Mesendoderm (in vitro differentiated cells): ENCODE data around the gene LAMA2.

ENCODE experiments used
- DNase-seq: peaks from one replicate; pipeline ENCODE4 v3.0.0; 2013
- H2AK5ac ChIP-seq: 2 replicates; pipeline ENCODE4 v1.6.1; 2013; ENCODE audit warnings: low read length, inconsistent platforms
- H2BK120ac ChIP-seq: 2 replicates; pipeline ENCODE4 v1.6.1; 2013; ENCODE audit warnings: low read depth, mild to moderate bottlenecking, low read length, moderate library complexity, mixed read lengths
- H2BK15ac ChIP-seq: replicated peaks from 2 replicates; pipeline ENCODE4 v1.6.1; 2013; ENCODE audit warnings: low read depth, mild to moderate bottlenecking, moderate library complexity
- H2BK5ac ChIP-seq: 2 replicates; pipeline ENCODE4 v1.6.1; 2013; ENCODE audit warnings: low read length, inconsistent platforms
- H3K18ac ChIP-seq: 2 replicates; pipeline ENCODE4 v1.6.1; 2013; ENCODE audit warnings: mild to moderate bottlenecking, low read length, mixed read lengths
- H3K23ac ChIP-seq: one replicate; pipeline ENCODE4 v1.6.1; 2013; ENCODE audit warnings: low read length
- H3K27ac ChIP-seq: 2 replicates; pipeline ENCODE4 v1.5.1; 2013; ENCODE audit warnings: low read depth, mild to moderate bottlenecking, inconsistent platforms, low read length, moderate library complexity
- H3K27me3 ChIP-seq: 2 replicates; pipeline ENCODE4 v1.6.1; 2013; ENCODE audit warnings: low read length, control low read depth, mild to moderate bottlenecking, inconsistent platforms; ENCODE audit not compliant: insufficient read depth, poor library complexity
- H3K36me3 ChIP-seq: 2 replicates; pipeline ENCODE4 v1.6.1; 2013; ENCODE audit warnings: low read length, inconsistent platforms; ENCODE audit not compliant: control insufficient read depth, insufficient read depth
- H3K4ac ChIP-seq: one replicate; pipeline ENCODE4 v1.6.1; 2013; ENCODE audit warnings: low read depth, mild to moderate bottlenecking, low read length, moderate library complexity
- H3K4me1 ChIP-seq: 2 replicates; pipeline ENCODE4 v1.6.1; 2013; ENCODE audit warnings: low read depth, low read length, inconsistent platforms; ENCODE audit not compliant: control insufficient read depth
- H3K4me2 ChIP-seq: 2 replicates; pipeline ENCODE4 v1.6.1; 2013; ENCODE audit warnings: low read length
- H3K4me3 ChIP-seq: 2 replicates; pipeline ENCODE4 v1.5.1; 2013; ENCODE audit warnings: mild to moderate bottlenecking, low read length
- H3K56ac ChIP-seq: one replicate; pipeline ENCODE4 v1.6.1; 2013; ENCODE audit warnings: low read length
- H3K79me1 ChIP-seq: 2 replicates; pipeline ENCODE4 v1.6.1; 2013; ENCODE audit warnings: low read length, inconsistent platforms
- H3K79me2 ChIP-seq: 2 replicates; pipeline ENCODE4 v1.6.1; 2013; ENCODE audit warnings: mild to moderate bottlenecking, low read length; ENCODE audit not compliant: control insufficient read depth, insufficient read depth
- H3K9ac ChIP-seq: 2 replicates; pipeline ENCODE4 v1.6.1; 2013; ENCODE audit warnings: low read length, inconsistent platforms
- H4K5ac ChIP-seq: one replicate; pipeline ENCODE4 v1.6.1; 2013; ENCODE audit warnings: low read length
- H4K8ac ChIP-seq: one replicate; pipeline ENCODE4 v1.6.1; 2013; ENCODE audit warnings: low read depth, mild to moderate bottlenecking, control low read depth, low read length, moderate library complexity
- WGBS: extraction: QIAGEN DNeasy Blood & Tissue Kit; methylation state at CpG from one replicate; pipeline ENCODE4 v1.1.7; 2013; ENCODE audit warnings: low lambda C conversion rate, missing lambda C conversion rate; ENCODE audit not compliant: insufficient coverage; ENCODE audit errors: extremely low coverage; 5-methylcytosine and 5-hydroxymethylcytosine counted together

Gene LAMA2

DNA sequence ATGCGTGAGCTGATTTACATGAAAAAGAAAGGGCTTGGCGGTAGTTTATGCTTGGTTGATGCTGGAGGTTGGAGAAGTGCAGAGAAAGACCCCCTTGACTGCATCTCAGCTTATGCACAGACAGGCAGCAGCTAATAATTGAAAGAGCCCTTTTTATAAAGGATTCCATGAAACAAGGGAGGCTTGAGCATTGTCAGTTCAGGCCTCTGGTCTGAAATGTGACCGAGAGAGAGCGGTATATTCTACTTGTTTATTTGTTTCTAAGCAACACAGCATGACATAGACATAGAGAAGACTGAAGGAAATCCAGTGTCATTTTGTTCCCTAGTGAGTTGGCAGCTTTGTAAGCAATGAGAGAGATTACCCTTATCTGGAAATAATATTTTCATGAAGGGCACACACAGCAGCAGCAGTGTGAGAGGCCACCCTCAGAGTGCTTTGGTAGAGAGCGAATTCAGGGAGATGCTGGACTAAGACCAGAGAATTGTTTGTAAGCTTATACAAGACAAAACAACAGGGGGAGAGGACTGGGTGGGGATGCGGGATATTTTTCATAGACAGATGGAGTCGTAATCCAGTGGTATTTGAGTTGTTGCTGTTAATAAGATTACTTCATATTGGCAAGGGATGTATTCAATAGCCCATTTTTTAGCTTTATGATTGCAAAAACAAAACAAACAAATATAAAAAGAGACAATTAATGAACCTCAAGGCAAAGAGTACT is 34.6 kb upstream of the LAMA2 start:
- Histone ChIP-seq H2BK120ac (no peak overlapping the region), H3K79me2 (no peaks in the 10 kb centered on the region), H3K18ac (no peak overlapping the region), H3K4me1 (no peaks in the 10 kb centered on the region), H3K36me3 (no peaks in the 10 kb centered on the region), H3K4me3 (no peak overlapping the region), H4K8ac (no peak overlapping the region), H2BK5ac (no peak overlapping the region), H3K9ac (no peak overlapping the region), H3K4ac (no peak overlapping the region), H3K79me1 (no peaks in the 10 kb centered on the region), H3K27ac (no peak overlapping the region), H3K56ac (no peak overlapping the region), H2AK5ac (no peak overlapping the region), H3K23ac (no peak overlapping the region), H2BK15ac (no peak overlapping the region), H3K4me2 (no peak overlapping the region), H3K27me3 (no peaks in the 10 kb centered on the region), H4K5ac (no peak overlapping the region)
- WGBS, result no CpG with 5 or more reads among the region's 7 CpGs
- DNase-seq, result peak; percentile 60

DNA sequence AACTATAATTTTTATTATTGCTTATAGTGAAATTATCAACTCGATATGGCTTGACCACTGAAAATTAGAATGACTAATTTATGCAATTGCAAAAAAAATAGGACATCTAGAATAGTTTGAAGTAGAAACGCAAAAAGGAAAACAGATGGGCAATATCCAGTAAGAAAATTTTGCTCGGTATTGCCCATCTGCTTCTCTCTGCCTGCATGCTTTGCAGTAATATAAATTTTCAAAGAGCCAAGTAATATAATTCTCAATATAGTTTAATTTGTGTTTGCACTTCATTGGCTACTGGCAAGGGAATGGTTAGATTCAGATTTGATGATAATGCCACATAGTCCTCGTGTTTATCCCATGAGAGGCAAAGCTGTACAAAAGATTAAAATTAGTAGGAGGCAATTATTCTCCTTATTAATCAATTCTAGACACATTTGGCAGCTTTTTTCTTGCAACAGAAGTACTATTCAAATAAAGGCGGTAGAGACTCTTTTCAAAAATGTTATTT is 27.3 kb upstream of the LAMA2 start:
- H4K5ac ChIP-seq, result no peak overlapping the region
- no peak overlapping the region for H3K4ac ChIP-seq
- no peaks in the 10 kb centered on the region for H3K36me3 ChIP-seq
- no peaks in the 10 kb centered on the region for H3K79me1 ChIP-seq
- DNase-seq, result no peak
- no peak overlapping the region for H2AK5ac ChIP-seq
- WGBS, result no CpG with 5 or more reads among the region's 5 CpGs
- H2BK15ac ChIP-seq, result no peak overlapping the region
- no peak overlapping the region for H3K18ac ChIP-seq
- no peaks in the 10 kb centered on the region for H3K4me1 ChIP-seq
- no peak overlapping the region for H3K23ac ChIP-seq
- no peak overlapping the region for H3K4me2 ChIP-seq
- no peak overlapping the region for H3K4me3 ChIP-seq
- H4K8ac ChIP-seq, result no peak overlapping the region
- no peak overlapping the region for H3K56ac ChIP-seq
- no peak overlapping the region for H3K27ac ChIP-seq
- H2BK5ac ChIP-seq, result no peak overlapping the region
- H3K79me2 ChIP-seq, result no peaks in the 10 kb centered on the region
- H2BK120ac ChIP-seq, result no peak overlapping the region
- no peaks in the 10 kb centered on the region for H3K27me3 ChIP-seq
- no peak overlapping the region for H3K9ac ChIP-seq

DNA sequence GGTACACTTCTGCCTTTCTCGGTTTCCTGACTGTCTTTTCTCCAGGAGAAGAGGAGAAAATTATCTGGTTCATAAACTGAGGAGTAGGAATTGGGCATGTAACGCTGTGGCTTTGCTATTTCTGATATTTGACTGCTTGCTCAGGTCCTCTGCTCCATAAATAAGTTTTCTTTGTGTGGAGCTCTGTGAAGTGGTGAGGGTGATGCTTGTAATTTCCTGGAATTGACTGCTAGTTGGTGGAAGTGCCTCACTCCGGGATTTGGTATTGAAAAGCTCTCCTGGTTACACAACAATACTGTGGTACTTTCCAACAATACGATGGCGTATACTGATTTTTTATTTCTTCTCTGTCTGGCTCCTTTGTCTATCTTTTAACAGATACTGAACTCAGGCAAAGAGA is 25.1 kb upstream of the LAMA2 start:
- no peak overlapping the region for H4K5ac ChIP-seq
- no peak overlapping the region for H3K4me3 ChIP-seq
- no peak overlapping the region for H3K18ac ChIP-seq
- H2BK5ac ChIP-seq, result no peak overlapping the region
- H3K4ac ChIP-seq, result no peak overlapping the region
- no peak overlapping the region for H3K23ac ChIP-seq
- no peak for DNase-seq
- no peak overlapping the region for H2BK120ac ChIP-seq
- H2BK15ac ChIP-seq, result no peak overlapping the region
- no peak overlapping the region for H3K27ac ChIP-seq
- no peak overlapping the region for H3K4me2 ChIP-seq
- no peak overlapping the region for H4K8ac ChIP-seq
- no peak overlapping the region for H2AK5ac ChIP-seq
- WGBS, result no CpG with 5 or more reads among the region's 5 CpGs
- H3K27me3 ChIP-seq, result no peaks in the 10 kb centered on the region
- no peaks in the 10 kb centered on the region for H3K79me1 ChIP-seq
- no peak overlapping the region for H3K9ac ChIP-seq
- H3K79me2 ChIP-seq, result no peaks in the 10 kb centered on the region
- H3K36me3 ChIP-seq, result no peaks in the 10 kb centered on the region
- no peaks in the 10 kb centered on the region for H3K4me1 ChIP-seq
- no peak overlapping the region for H3K56ac ChIP-seq

DNA sequence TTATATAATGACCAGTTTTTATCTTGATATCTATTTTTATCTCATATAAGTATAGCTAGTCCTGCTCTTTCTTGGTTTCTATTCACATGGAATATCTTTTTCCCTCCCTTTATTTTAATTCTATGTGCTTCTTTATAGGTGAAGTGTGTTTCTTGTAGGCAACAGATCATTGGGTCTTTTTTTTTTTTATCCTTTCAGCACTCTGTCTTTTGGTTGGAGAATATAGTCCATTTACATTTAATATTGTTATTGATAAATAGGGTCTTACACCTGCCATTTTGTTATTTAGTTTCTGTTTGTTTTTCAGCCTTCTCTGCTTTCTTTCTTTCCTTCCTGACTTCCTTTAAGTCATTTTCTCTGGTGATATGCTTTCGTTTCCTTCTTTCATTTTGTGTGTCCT is 22.2 kb upstream of the LAMA2 start:
- WGBS, result no CpG with 5 or more reads among the region's 1 CpG

DNA sequence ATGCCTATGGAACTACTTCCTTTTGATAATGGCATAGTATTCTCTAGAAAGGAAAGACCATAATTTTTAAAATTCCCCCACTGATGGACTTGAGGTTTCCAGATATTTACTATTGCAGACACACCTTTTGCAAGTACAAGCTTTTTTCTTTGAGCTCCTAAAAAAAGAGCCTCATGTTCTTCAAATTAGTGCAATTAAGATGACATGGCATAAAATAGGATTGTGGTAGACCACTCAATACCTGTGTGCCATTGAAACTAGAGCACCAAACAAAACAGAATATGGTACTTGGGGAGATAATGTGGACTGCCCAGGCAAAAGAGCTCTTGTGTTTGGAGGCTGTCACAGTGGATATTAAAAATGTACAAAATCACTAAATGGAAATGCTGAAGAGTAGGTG is 19.0 kb upstream of the LAMA2 start:
- Histone ChIP-seq H3K79me1 (no peaks in the 10 kb centered on the region), H3K36me3 (no peaks in the 10 kb centered on the region), H3K4ac (no peak overlapping the region), H2BK120ac (no peak overlapping the region), H2BK5ac (no peak overlapping the region), H3K27me3 (no peaks in the 10 kb centered on the region), H3K56ac (no peak overlapping the region), H3K79me2 (no peaks in the 10 kb centered on the region), H3K27ac (no peak overlapping the region), H2AK5ac (no peak overlapping the region), H3K9ac (no peak overlapping the region), H4K5ac (no peak overlapping the region), H2BK15ac (no peak overlapping the region), H3K18ac (peak overlapping the region; percentile 18), H3K4me2 (no peak overlapping the region), H3K4me1 (no peaks in the 10 kb centered on the region), H3K23ac (no peak overlapping the region), H4K8ac (no peak overlapping the region), H3K4me3 (no peak overlapping the region)
- no peak for DNase-seq

More for the DNA sequence above, 22.2 kb upstream of the LAMA2 start:
- H3K36me3 ChIP-seq, result no peaks in the 10 kb centered on the region
- H2BK5ac ChIP-seq, result no peak overlapping the region
- no peak for DNase-seq
- no peak overlapping the region for H3K4me3 ChIP-seq
- H3K23ac ChIP-seq, result no peak overlapping the region
- no peak overlapping the region for H3K56ac ChIP-seq
- H3K9ac ChIP-seq, result no peak overlapping the region
- H3K27ac ChIP-seq, result no peak overlapping the region
- no peak overlapping the region for H3K4ac ChIP-seq
- H4K5ac ChIP-seq, result no peak overlapping the region
- H2BK15ac ChIP-seq, result no peak overlapping the region
- no peak overlapping the region for H4K8ac ChIP-seq
- H3K27me3 ChIP-seq, result no peaks in the 10 kb centered on the region
- H2BK120ac ChIP-seq, result no peak overlapping the region
- no peak overlapping the region for H2AK5ac ChIP-seq
- no peaks in the 10 kb centered on the region for H3K4me1 ChIP-seq
- no peaks in the 10 kb centered on the region for H3K79me1 ChIP-seq
- H3K4me2 ChIP-seq, result no peak overlapping the region
- no peak overlapping the region for H3K18ac ChIP-seq
- H3K79me2 ChIP-seq, result no peaks in the 10 kb centered on the region

DNA sequence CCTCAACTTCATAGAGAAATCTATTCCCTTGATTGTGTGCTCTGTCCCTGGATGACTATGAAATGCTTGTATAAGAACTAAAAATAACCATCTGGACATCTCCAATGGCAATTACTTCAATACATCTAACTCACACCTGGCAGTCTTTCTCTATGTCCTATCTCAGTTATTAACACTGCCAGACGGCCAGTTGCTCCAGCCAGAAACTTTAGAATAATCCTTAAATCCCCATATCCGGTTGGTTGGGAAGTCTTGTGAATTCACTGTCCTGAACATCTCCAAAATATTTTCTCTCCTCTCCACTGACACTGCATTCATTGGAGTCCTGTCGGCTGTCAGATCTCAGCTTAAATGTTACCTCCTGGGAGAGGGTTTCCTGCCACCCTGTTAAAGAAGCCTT is 12.2 kb upstream of the LAMA2 start:
- Histone ChIP-seq H2BK120ac (no peak overlapping the region), H3K27me3 (no peaks in the 10 kb centered on the region), H3K79me1 (no peaks in the 10 kb centered on the region), H3K4ac (no peak overlapping the region), H3K23ac (no peak overlapping the region), H4K8ac (no peak overlapping the region), H4K5ac (no peak overlapping the region), H3K4me2 (no peak overlapping the region), H3K27ac (no peak overlapping the region), H2AK5ac (no peak overlapping the region), H3K9ac (no peak overlapping the region), H3K56ac (no peak overlapping the region), H2BK5ac (no peak overlapping the region), H3K18ac (no peak overlapping the region), H3K79me2 (no peaks in the 10 kb centered on the region), H3K4me1 (no peaks in the 10 kb centered on the region), H3K36me3 (no peaks in the 10 kb centered on the region), H3K4me3 (no peak overlapping the region), H2BK15ac (no peak overlapping the region)
- DNase-seq, result no peak
- no CpG with 5 or more reads among the region's 3 CpGs for WGBS
